Lower lobe of right lung (tissue), 2 donors: ENCODE results near the gene RNU7-1. TPM values are rescaled to one million over a fixed set of nuclear protein-coding genes. Genes with fewer than 3 reads are reported as not detected.
A peak's percentile ranks its signal among the peaks of the same experiment; 100 is the strongest.

Experiments used
- ATAC-seq, 2 donors: fragments of 200-7000 bp; cut with Tn5 transposase; one replicate each; pipeline ENCODE4 v1.9.1; 2020 to 2022; ENCODE audit warnings: mild to moderate bottlenecking in 2 of 2, moderate library complexity in 2 of 2
- DNase-seq: peaks from one replicate; pipeline ENCODE4 v3.0.0-alpha.2; 2020
- H3K27ac ChIP-seq: fragments of 200-600 bp; one replicate; pipeline ENCODE4 v1.8.0; 2022
- H3K27me3 ChIP-seq: fragments of 200-600 bp; one replicate; pipeline ENCODE4 v1.8.0; 2022; ENCODE audit warnings: low read depth
- H3K36me3 ChIP-seq: fragments of 200-600 bp; one replicate; pipeline ENCODE4 v1.8.0; 2022; ENCODE audit warnings: mild to moderate bottlenecking
- H3K4me1 ChIP-seq: fragments of 200-600 bp; one replicate; pipeline ENCODE4 v1.8.0; 2022
- H3K4me3 ChIP-seq: fragments of 200-600 bp; one replicate; pipeline ENCODE4 v1.8.0; 2022; ENCODE audit warnings: mild to moderate bottlenecking
- H3K9me3 ChIP-seq: fragments of 200-600 bp; one replicate; pipeline ENCODE4 v1.8.0; 2022
- intact Hi-C: fragments of 100-400 bp; cut with DNase I; formaldehyde crosslinking; loops from one replicate; pipeline ENCODE4 v1.11.0; 2022
- total RNA-seq: library from RNA; stranded (reverse); fragmentation: NEBNext Ultra II Directional; extraction: Animal tissue kit (Norgen Biotek cat#: 25700); gene quantifications from one replicate; pipeline ENCODE4 v1.2.1, GENCODE V29; 2021
- TF ChIP-seq, protein P1 (sequence below): fragments of 200-600 bp; IDR thresholded peaks from one replicate; pipeline ENCODE4 v1.8.0; 2022; ENCODE audit warnings: antibody characterized with exemption, mild to moderate bottlenecking
- donor health status: DM: no; HTN: yes; CAD: no; lungs with severe emphysema.

RNU7-1 gene
- total RNA-seq, 1 donor from 2014 or later = not detected

DNA sequence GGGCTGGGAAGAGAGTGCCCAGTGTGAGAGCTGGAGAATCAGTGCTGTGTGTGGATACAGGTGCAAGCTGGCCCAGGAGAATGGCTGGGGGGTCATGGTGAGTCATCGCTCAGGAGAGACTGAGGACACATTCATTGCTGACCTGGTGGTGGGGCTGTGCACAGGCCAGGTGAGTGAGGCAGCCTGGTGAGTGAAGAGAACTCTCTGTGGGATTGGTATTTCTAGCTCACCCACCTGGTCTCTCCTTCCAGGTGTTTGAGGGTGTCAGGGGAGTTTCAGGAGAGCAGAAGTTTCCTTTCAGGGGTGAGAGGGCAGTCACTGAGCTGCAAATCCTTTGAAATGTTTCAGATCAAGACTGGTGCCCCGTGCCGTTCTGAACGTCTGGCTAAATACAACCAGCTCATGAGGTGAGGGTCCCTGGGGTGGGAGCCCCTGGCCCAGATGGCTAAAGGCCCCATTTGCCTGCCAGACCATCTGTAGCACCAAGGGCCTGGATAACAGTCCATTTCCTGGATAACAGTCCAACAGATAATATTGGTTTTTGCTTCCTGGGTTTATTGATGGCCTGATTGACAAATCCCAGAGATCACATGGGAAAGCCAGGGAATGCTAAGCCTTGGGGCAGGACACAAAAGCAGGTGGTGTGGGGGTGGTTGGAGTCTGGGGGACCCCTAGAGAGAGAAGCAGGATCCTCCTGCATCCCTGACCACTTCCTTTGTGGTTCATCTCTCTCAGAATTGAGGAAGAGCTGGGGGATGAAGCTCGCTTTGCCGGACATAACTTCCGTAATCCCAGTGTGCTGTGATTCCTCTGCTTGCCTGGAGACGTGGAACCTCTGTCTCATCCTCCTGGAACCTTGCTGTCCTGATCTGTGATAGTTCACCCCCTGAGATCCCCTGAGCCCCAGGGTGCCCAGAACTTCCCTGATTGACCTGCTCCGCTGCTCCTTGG lies 21.3 kb upstream of the RNU7-1 start:
- H3K27ac ChIP-seq = no peak overlapping the region
- H3K4me1 ChIP-seq = peaks cover 34% of the 10 kb centered on the region
- peaks cover 22% of the 10 kb centered on the region for H3K36me3 ChIP-seq
- TF ChIP-seq, protein P1, sequence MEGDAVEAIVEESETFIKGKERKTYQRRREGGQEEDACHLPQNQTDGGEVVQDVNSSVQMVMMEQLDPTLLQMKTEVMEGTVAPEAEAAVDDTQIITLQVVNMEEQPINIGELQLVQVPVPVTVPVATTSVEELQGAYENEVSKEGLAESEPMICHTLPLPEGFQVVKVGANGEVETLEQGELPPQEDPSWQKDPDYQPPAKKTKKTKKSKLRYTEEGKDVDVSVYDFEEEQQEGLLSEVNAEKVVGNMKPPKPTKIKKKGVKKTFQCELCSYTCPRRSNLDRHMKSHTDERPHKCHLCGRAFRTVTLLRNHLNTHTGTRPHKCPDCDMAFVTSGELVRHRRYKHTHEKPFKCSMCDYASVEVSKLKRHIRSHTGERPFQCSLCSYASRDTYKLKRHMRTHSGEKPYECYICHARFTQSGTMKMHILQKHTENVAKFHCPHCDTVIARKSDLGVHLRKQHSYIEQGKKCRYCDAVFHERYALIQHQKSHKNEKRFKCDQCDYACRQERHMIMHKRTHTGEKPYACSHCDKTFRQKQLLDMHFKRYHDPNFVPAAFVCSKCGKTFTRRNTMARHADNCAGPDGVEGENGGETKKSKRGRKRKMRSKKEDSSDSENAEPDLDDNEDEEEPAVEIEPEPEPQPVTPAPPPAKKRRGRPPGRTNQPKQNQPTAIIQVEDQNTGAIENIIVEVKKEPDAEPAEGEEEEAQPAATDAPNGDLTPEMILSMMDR = no peak
- intact Hi-C loops = no loop called here
- no peaks in the 10 kb centered on the region for H3K27me3 ChIP-seq
- H3K4me3 ChIP-seq = no peak overlapping the region
- no peak for ATAC-seq
- DNase-seq = peak; percentile 29
- no peaks in the 10 kb centered on the region for H3K9me3 ChIP-seq

DNA sequence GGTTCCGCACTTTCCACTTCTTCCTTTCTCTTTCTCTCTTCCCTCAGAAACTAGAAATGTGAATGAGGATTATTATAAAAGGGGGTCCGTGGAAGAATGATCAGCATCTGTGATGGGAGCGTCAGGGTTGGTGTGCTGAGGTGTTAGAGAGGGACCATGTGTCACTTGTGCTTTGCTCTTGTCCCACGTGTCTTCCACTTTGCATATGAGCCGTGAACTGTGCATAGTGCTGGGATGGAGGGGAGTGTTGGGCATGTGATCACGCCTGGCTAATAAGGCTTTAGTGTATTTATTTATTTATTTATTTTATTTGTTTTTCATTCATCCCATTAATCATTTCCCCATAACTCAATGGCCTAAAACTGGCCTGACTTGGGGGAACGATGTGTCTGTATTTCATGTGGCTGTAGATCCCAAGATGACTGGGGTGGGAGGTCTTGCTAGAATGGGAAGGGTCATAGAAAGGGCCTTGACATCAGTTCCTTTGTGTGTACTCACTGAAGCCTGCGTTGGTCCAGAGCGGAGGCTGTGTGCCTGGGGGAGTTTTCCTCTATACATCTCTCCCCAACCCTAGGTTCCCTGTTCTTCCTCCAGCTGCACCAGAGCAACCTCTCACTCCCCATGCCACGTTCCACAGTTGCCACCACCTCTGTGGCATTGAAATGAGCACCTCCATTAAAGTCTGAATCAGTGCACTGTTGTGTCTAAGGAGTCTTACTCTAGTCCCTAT lies 20.4 kb upstream of the RNU7-1 start:
- DNase-seq = peak; percentile 10
- no peak for ATAC-seq
- no peaks in the 10 kb centered on the region for H3K9me3 ChIP-seq
- intact Hi-C loops = no loop called here
- TF ChIP-seq, protein P1 = no peak
- H3K4me3 ChIP-seq = no peak overlapping the region
- peaks cover 22% of the 10 kb centered on the region for H3K36me3 ChIP-seq
- no peaks in the 10 kb centered on the region for H3K27me3 ChIP-seq
- peaks cover 35% of the 10 kb centered on the region for H3K4me1 ChIP-seq
- no peak overlapping the region for H3K27ac ChIP-seq

DNA sequence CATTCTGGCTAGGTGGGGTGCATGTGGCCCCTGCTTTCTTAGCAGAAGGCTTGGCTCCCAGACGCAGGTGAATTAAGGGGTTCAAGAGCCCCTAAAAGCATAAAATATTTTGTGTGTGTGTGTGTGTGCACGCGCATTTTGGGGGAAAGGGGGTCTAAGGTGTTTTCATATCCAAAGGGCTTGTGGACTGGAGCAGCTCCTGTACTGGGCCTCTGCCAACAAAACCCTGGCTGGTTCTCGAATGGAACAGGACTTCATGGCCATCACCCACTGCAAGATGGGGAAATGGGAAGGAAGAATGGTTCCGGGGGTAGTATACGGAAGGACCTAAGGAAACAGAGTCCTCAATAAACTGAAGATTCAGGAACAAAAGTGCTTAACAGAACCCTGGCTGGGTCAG lies 19.8 kb upstream of the RNU7-1 start:
- H3K27me3 ChIP-seq = no peaks in the 10 kb centered on the region
- DNase-seq (peak; percentile 21), ATAC-seq (no peak)
- no peaks in the 10 kb centered on the region for H3K9me3 ChIP-seq
- H3K4me1 ChIP-seq = peaks cover 35% of the 10 kb centered on the region
- H3K27ac ChIP-seq = peak overlapping the region; percentile 86
- peaks cover 22% of the 10 kb centered on the region for H3K36me3 ChIP-seq
- intact Hi-C loops = no loop called here
- no peak overlapping the region for H3K4me3 ChIP-seq
- TF ChIP-seq, protein P1 = no peak

DNA sequence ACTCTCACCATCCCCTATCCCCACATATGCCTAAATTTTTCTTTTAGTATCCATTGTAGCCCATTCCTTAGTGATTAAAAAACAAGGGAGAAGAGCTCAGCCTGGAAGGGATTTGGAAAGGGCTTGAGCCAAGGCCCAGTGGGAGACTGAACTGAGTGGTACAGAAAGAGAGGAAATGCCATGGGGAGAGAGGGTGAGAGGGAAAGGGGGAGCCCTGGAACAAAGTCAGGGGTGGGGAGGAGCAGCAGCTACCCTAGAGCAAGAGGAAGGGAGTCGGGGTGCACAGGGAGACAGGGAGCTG lies 18.4 kb upstream of the RNU7-1 start:
- H3K4me3 ChIP-seq = peak overlapping the region; percentile 81
- peaks cover 12% of the 10 kb centered on the region for H3K36me3 ChIP-seq
- ATAC-seq (no peak), DNase-seq (no peak)
- TF ChIP-seq, protein P1 = no peak
- peak overlapping the region; percentile 86 for H3K27ac ChIP-seq
- peaks cover 48% of the 10 kb centered on the region for H3K4me1 ChIP-seq
- intact Hi-C loops = no loop called here
- H3K27me3 ChIP-seq = no peaks in the 10 kb centered on the region
- no peaks in the 10 kb centered on the region for H3K9me3 ChIP-seq

DNA sequence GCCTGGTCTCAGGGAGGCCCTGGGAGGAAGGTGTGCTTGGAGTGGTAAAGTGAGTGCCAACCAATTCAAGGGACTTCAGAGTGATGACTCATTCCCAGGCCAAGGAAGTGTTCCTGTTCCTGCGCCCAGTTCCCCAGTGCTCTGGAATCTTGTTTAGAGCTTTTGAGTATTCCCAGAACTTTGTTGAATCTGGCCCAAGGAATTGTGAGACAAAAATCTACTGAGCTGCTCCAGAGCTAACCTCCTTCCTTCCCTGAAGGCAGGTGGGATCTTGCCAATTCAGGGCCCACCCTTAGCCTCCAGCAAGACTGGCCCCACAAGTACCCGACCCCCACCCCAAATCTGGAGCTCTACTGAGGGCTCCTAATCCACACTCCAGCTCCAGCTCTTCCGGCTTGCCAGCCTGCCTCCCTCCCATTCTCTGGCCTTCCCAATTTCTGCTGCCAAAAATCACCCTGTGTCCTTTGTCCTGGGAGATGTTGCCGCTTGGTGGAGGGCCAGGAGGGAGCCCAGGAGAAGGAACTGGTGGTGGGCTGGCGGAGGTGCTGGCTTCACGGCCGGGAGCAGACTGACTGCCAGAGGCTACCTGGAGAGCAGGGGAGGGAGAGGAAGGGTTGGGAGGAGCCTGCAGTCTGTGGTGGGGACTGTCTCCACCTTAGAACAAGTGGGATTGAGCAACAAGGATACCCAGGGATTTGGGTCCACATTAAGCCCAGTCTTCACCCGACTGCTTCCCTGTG lies 17.9 kb upstream of the RNU7-1 start:
- TF ChIP-seq, protein P1 = no peak
- Histone ChIP-seq H3K27me3 (no peaks in the 10 kb centered on the region), H3K4me3 (peak overlapping the region; percentile 81), H3K4me1 (peaks cover 53% of the 10 kb centered on the region), H3K9me3 (no peaks in the 10 kb centered on the region), H3K27ac (peak overlapping the region; percentile 86), H3K36me3 (peaks cover 12% of the 10 kb centered on the region)
- ATAC-seq (peak; percentile 85 to 86), DNase-seq (peak; percentile 70)
- intact Hi-C loops = no loop called here
